Naive B cell (primary cell): Measurements from ENCODE around the gene FBXW9. TPM values are rescaled to one million over a fixed set of nuclear protein-coding genes. Genes with fewer than 3 reads are reported as not detected.
"Not testable (repeated sequence)": the region's sequence is repeated elsewhere in the genome, so short reads cannot be mapped to it uniquely, and the experiment has no call there.

Experiments
- ATAC-seq, 2 donors: fragments of 150-1000 bp; cut with Tn5 transposase; 2 replicates each; pipeline ENCODE4 v1.10.0; 2021; ENCODE audit warnings: low read depth in 2 of 2, mild to moderate bottlenecking in 2 of 2, moderate library complexity in 2 of 2
- DNase-seq: peaks from one replicate; pipeline ENCODE4 v3.0.0; 2022
- H3K27ac Mint-ChIP-seq, 6 donors: one replicate each; pipeline ENCODE4 v1.8.0; 2020 to 2022; ENCODE audit warnings: mild to moderate bottlenecking in 6 of 6, mixed read lengths in 6 of 6, moderate library complexity in 5 of 6, inconsistent platforms in 2 of 6
- H3K27me3 Mint-ChIP-seq, 3 donors: one replicate each; pipeline ENCODE4 v1.8.0; 2021 to 2022; ENCODE audit warnings: mixed read lengths in 3 of 3, mild to moderate bottlenecking in 1 of 3
- H3K36me3 Mint-ChIP-seq, 2 donors: one replicate each; pipeline ENCODE4 v1.8.0; 2020 to 2022; ENCODE audit warnings: mixed read lengths in 2 of 2, inconsistent platforms in 1 of 2, mild to moderate bottlenecking in 1 of 2
- H3K4me1 Mint-ChIP-seq, 3 donors: one replicate each; pipeline ENCODE4 v1.8.0; 2020 to 2022; ENCODE audit warnings: mixed read lengths in 3 of 3, inconsistent platforms in 1 of 3, mild to moderate bottlenecking in 1 of 3, moderate library complexity in 1 of 3
- H3K4me3 Mint-ChIP-seq, 8 donors: one replicate each; pipeline ENCODE4 v1.8.0; 2020 to 2022; ENCODE audit warnings: mild to moderate bottlenecking in 8 of 8, mixed read lengths in 8 of 8, moderate library complexity in 8 of 8, inconsistent platforms in 2 of 8
- H3K9me3 Mint-ChIP-seq, 7 donors: one replicate each; pipeline ENCODE4 v1.8.0; 2020 to 2022; ENCODE audit warnings: mixed read lengths in 7 of 7, mild to moderate bottlenecking in 5 of 7, inconsistent platforms in 2 of 7, moderate library complexity in 1 of 7
- polyA plus RNA-seq, 6 donors: library from polyadenylated mRNA; unstranded; fragments of 300-500 nt; fragmentation: Illumina TruSeq; gene quantifications; one replicate each; pipeline ENCODE4 v1.2.3, GENCODE V29; 2021; ENCODE audit warnings: low read depth in 6 of 6

The FBXW9 gene
- polyA plus RNA-seq, 6 donors from 2014 or later = 2.0 to 5.8 (median 4.9) TPM

DNA sequence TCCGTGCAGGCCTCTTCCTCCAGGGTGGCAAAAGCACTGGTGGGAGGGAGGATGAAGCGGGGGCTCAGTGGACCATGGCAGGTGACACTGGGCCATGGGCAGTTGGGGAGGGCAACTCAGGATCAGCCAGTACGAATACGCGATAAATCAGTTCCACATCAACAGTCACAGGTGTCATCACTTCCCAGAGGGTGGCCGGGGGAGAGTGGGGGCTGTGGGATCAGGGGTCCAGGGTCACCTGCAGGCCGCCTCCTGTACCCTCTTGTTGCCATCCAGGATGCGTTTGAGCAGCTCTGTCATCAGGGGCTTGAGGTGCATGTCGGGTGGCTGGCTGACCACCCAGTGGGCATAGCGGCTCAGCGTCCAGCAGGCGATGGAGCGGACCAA lies 9.9 kb upstream of the FBXW9 start:
- no peak overlapping the region for H3K4me3 Mint-ChIP-seq
- H3K4me1 Mint-ChIP-seq = no peaks in the 10 kb centered on the region
- no peak for DNase-seq
- peaks cover 0 to 16% of the 10 kb centered on the region in 2 donors for H3K36me3 Mint-ChIP-seq
- H3K27me3 Mint-ChIP-seq = no peaks in the 10 kb centered on the region
- ATAC-seq = no peak
- no peak overlapping the region for H3K27ac Mint-ChIP-seq
- no peaks in the 10 kb centered on the region for H3K9me3 Mint-ChIP-seq

DNA sequence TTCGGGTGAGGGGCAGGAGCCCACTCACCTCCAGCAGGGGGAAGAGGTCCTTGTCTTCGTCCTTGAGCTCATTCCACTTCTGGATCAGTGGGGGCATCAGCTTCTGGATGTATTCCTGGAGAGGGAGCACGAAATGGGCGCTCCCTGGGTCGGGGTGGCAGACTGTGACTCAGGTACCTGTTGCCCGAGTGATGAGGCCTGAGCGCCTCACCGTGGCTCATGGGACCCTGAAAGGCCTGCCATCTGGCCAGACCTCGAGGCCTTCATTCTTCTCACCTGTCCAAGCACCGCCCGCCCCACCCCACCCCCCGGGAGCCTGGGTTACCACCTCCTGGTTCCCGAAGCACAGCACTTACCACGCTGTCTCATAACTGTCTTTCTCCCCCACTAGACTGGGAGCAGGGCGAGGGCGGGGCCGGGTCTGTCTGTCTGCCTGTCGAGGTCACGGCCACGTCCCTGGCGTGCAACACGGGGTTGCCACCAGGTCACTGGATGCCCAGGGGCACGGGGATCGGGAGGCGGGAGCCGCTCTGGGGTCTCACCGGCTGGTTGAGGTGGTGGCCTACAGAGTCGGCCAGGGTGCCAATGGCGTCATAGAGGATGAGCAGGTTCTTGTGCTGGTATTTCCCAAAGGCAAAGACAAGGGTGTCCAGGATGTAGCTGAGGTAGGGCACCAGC lies 9.4 kb upstream of the FBXW9 start:
- H3K27ac Mint-ChIP-seq = no peak overlapping the region
- H3K9me3 Mint-ChIP-seq = no peaks in the 10 kb centered on the region
- H3K4me3 Mint-ChIP-seq = no peak overlapping the region
- DNase-seq = no peak
- no peaks in the 10 kb centered on the region for H3K4me1 Mint-ChIP-seq
- peaks cover 0 to 16% of the 10 kb centered on the region in 2 donors for H3K36me3 Mint-ChIP-seq
- ATAC-seq = no peak
- no peaks in the 10 kb centered on the region for H3K27me3 Mint-ChIP-seq

DNA sequence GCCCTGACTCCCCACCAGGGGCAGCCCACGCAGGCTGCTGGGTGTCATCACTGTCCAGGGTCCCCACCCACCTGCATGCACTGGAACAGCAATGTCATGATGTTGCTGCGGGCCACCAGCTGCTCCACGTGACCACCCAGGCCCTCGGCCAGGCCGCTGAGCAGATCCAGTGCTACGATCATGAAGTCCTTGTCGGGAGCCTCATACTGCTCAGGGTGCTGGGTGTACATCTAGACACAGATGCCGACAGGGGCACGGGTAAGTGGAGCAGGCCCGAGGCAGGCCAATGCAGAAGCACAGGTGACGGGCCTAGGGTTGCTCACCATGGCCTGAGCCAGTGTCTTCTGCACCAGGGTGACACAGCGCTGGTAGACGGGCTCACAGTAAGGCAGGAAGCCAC lies 8.7 kb upstream of the FBXW9 start:
- no peak for DNase-seq
- peaks cover 0 to 10% of the 10 kb centered on the region in 2 donors for H3K36me3 Mint-ChIP-seq
- H3K27ac Mint-ChIP-seq = peak overlapping the region in 1 of 6 donors; percentile 37
- no peaks in the 10 kb centered on the region for H3K27me3 Mint-ChIP-seq
- H3K4me3 Mint-ChIP-seq = no peak overlapping the region
- H3K4me1 Mint-ChIP-seq = no peaks in the 10 kb centered on the region
- no peak for ATAC-seq
- no peaks in the 10 kb centered on the region for H3K9me3 Mint-ChIP-seq

DNA sequence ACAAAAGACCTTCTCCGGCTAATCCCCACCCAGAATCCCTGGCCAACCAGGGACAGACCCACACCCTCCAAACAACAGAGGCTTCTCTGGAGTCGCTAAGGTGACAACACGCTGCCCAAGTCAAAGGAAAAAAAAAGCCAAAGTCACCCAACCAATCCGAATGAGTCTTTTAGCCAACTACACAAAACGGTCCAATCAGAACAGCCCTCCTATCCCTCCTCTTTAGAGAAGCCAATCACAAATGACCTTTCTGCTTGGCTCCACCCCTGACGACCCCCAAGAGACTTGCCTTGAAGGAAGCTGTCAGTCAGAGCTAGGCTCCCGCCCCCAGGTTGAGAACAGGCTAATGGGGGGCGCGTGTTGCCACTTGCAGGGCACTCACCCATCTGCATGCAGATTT lies 6.6 kb upstream of the FBXW9 start:
- Mint-ChIP-seq H3K27me3 (no peaks in the 10 kb centered on the region), H3K27ac (peak overlapping the region in 1 of 6 donors; percentile 44), H3K4me1 (peaks cover 0 to 3% (median 2%) of the 10 kb centered on the region in 3 donors), H3K4me3 (no peak overlapping the region), H3K36me3 (peaks cover 0 to 10% of the 10 kb centered on the region in 2 donors), H3K9me3 (no peaks in the 10 kb centered on the region)
- DNase-seq = no peak
- peak in 1 of 2 donors; percentile 45 for ATAC-seq

DNA sequence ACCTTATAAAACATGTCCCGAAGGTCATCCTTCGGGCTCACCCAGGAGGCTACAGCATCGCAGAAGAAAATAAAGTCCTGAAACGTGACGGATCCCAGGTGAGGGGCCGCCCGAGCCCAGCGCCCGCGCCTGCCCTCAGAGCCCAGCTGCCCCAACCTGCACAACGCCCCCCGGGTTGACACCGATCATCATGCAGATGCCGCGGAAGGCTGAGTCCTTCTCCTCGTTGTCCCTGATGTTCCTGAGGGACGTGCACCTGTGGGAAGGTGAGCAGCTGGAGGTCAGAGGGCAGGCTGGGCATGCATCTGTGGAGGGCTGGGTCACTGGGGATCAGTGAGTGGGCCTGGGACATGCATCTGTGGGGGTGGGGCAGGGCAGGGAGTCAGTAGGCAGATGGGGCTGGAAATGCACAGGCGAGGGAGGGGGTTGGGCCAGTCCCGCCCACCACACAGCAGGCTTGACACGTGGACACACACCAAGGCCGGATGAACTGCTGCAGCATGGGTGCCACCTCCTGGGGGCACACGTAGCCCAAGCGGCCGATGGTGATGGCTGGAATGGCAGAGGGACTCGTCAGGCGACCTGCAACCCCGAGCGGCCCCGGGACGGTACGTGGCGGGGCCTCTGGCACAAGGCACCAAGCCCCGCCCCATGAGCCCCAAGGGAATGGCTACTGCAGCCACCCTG lies 5.3 kb upstream of the FBXW9 start:
- H3K27me3 Mint-ChIP-seq = no peaks in the 10 kb centered on the region
- H3K27ac Mint-ChIP-seq = no peak overlapping the region
- H3K4me3 Mint-ChIP-seq = peak overlapping the region in 2 of 8 donors; percentile 37 to 61
- no peak for ATAC-seq
- peaks cover 1 to 4% (median 4%) of the 10 kb centered on the region in 3 donors for H3K4me1 Mint-ChIP-seq
- no peaks in the 10 kb centered on the region for H3K9me3 Mint-ChIP-seq
- DNase-seq = no peak
- peaks cover 0 to 10% of the 10 kb centered on the region in 2 donors for H3K36me3 Mint-ChIP-seq

DNA sequence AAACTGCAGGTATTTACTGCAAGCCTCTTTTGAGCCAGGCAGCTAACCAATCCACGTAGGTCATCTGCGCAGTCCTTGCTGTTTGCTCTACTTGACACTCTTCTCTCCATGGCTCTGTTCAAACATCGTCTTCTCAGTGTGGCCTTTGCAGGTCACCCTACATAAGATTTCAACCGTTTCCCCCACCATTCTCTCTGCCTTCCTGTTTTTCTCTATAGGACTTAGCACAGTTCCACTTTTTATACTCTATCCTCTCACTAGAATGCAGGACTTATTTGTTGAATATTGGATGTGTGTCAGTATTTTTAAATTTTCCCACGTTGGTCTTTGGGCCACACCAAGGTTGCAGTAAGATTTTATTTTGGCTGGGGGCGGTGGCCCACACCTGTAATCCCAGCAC lies 1.7 kb upstream of the FBXW9 start:
- H3K27me3 Mint-ChIP-seq = no peaks in the 10 kb centered on the region
- H3K27ac Mint-ChIP-seq = peak overlapping the region in 5 of 6 donors; percentile 41 to 98 (median 71)
- H3K36me3 Mint-ChIP-seq = peaks cover 0 to 2% of the 10 kb centered on the region in 2 donors
- H3K4me1 Mint-ChIP-seq = peaks cover 4 to 12% (median 5%) of the 10 kb centered on the region in 3 donors
- DNase-seq (no peak), ATAC-seq (no peak)
- no peaks in the 10 kb centered on the region for H3K9me3 Mint-ChIP-seq
- H3K4me3 Mint-ChIP-seq = peak overlapping the region; percentile 52 to 87 (median 74)

DNA sequence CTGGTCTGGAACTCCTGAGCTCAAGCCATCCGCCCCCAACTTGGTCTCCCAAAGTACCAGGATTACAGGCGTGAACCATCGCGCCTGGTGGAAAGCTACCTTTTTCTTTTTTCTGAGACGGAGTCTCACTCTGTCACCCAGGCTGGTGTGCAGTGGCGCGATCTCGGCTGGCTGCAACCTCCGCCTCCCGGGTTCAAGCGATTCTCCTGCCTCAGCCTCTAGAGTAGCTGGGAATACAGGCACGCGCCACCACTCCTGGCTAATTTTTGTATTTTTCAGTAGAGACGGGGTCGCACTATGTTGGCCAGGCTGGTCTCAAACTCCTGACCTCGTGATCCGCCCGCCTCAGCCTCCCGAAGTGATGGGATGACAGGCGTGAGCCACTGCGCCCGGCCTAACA lies 994 bp upstream of the FBXW9 start:
- H3K27me3 Mint-ChIP-seq, H3K9me3 Mint-ChIP-seq: not testable (repeated sequence)

DNA sequence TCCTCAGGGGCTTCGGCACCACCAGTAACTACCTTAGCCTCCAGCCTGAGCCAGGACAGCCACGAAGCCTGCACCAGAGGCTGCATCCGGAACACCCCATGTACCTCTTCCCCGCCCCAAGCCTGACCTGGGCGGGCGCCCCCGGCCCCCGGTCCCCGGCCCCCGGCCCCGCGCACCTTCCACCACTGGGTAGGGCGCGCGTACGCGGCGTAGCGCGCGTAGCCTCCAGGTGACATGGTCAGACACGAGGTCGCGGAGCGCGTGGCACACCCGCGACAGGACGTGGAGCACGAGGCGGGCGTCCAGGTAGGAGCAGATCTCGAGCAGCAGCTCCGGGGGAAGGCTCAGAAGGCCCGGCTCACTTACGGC lies 450 bp downstream of the FBXW9 start:
- Mint-ChIP-seq H3K4me3 (peak overlapping the region; percentile 84 to 97 (median 94)), H3K4me1 (peaks cover 4 to 12% (median 5%) of the 10 kb centered on the region in 3 donors), H3K9me3 (no peaks in the 10 kb centered on the region), H3K27me3 (no peaks in the 10 kb centered on the region), H3K36me3 (no peaks in the 10 kb centered on the region), H3K27ac (peak overlapping the region in 5 of 6 donors; percentile 49 to 97 (median 97))
- DNase-seq (no peak), ATAC-seq (peak in 1 of 2 donors; percentile 1)

More for the DNA sequence above, 994 bp upstream of the FBXW9 start:
- peaks cover 4 to 12% (median 5%) of the 10 kb centered on the region in 3 donors for H3K4me1 Mint-ChIP-seq
- H3K36me3 Mint-ChIP-seq, DNase-seq, ATAC-seq: not testable (repeated sequence)
- peak overlapping the region in 5 of 6 donors; percentile 75 to 98 (median 96) for H3K27ac Mint-ChIP-seq
- H3K4me3 Mint-ChIP-seq = peak overlapping the region; percentile 9 to 97 (median 41)

DNA sequence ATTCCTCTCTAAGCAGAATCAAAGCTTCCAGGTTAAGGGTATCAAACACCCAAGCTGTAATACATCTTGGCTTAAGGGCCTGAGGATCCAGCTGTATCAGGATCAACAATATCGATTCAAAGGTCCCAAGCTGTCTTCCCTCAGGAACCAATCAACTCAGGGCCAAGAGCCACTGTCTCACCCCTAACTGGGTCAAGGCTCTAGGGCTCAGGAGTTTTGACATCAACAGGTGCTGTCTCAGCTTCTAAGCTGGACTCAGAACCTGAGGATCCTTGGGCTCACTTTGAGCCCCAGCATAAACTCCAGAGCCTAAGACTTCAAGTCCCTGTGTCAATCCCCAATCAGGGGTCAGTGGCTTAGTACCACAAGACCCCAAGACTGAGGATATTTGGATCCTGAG lies 917 bp downstream of the FBXW9 start:
- ATAC-seq = no peak
- H3K4me3 Mint-ChIP-seq = peak overlapping the region; percentile 64 to 95 (median 90)
- H3K36me3 Mint-ChIP-seq = no peaks in the 10 kb centered on the region
- H3K27ac Mint-ChIP-seq = peak overlapping the region in 3 of 6 donors; percentile 49 to 78 (median 70)
- no peaks in the 10 kb centered on the region for H3K9me3 Mint-ChIP-seq
- no peak for DNase-seq
- H3K4me1 Mint-ChIP-seq = peaks cover 4 to 12% (median 5%) of the 10 kb centered on the region in 3 donors
- no peaks in the 10 kb centered on the region for H3K27me3 Mint-ChIP-seq

DNA sequence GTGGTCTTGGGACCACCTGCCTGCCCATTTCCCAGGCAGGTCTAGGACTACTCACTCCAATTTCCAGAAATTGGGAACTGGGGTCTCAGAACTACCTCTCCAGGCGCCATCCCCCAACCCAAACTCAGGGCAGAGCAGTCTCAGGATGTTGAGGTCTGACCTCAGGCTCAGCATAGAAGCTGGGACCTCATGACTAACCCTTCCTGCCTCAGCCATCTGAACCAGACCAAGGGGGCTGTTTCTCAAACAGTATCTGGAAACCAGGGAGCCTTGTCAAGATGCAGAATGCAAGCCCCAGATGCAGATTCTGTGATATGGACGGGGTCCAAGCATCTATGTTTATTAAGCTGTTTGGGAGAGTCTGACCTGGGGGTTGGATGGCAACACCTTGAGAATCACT lies 1.3 kb downstream of the FBXW9 start:
- DNase-seq = no peak
- no peak overlapping the region for H3K27ac Mint-ChIP-seq
- no peaks in the 10 kb centered on the region for H3K27me3 Mint-ChIP-seq
- peak overlapping the region in 7 of 8 donors; percentile 6 to 95 (median 64) for H3K4me3 Mint-ChIP-seq
- peaks cover 4 to 12% (median 5%) of the 10 kb centered on the region in 3 donors for H3K4me1 Mint-ChIP-seq
- ATAC-seq = no peak
- H3K36me3 Mint-ChIP-seq = no peaks in the 10 kb centered on the region
- H3K9me3 Mint-ChIP-seq = no peaks in the 10 kb centered on the region

DNA sequence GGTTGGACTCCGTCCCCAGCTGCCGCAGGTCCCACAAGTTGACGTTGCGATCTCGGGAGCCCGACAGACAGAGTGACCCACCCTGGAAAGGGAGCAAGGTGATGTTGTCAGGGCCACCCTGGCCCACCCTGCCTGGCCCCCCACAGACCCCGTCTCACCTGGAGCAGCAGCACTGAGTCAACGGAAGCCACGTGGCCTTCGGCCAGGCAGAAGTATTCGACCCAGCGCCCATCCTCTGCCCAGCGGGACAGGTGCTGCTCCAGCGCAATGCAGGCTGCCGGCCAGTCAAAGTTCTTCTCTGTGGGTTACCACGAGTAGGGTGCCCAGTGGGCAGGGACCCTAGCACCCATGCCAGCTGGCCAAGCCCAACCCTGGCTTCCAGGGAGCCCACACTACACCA lies 1.8 kb downstream of the FBXW9 start:
- Mint-ChIP-seq H3K27me3 (no peaks in the 10 kb centered on the region), H3K9me3 (no peaks in the 10 kb centered on the region), H3K36me3 (no peaks in the 10 kb centered on the region), H3K4me1 (peaks cover 4 to 12% (median 5%) of the 10 kb centered on the region in 3 donors), H3K27ac (no peak overlapping the region), H3K4me3 (peak overlapping the region in 3 of 8 donors; percentile 16 to 95 (median 64))
- no peak for DNase-seq
- ATAC-seq = no peak

DNA sequence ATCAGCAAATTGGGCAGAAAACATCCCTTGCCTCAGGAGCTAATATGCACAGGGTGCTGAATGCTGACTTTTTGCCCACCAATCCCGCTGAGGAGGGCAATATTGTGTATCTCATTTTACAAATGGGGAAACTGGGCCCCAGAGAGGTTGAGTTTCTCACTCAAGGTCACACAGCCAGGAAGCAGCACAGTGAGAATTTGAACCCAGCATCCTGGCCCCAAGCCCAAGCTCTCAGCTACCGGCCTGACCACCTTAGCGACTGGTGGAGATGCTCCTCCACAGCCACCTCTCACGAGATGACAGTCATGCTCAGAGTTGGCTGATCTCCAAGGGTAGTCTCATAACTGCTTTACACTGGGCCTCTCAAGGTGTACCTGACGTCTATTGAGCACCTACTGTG lies 3.5 kb downstream of the FBXW9 start:
- Mint-ChIP-seq H3K27ac (no peak overlapping the region), H3K4me1 (peaks cover under 1 to 10% (median 5%) of the 10 kb centered on the region in 3 donors), H3K27me3 (no peaks in the 10 kb centered on the region), H3K36me3 (no peaks in the 10 kb centered on the region), H3K9me3 (no peaks in the 10 kb centered on the region), H3K4me3 (no peak overlapping the region)
- DNase-seq = no peak
- no peak for ATAC-seq

DNA sequence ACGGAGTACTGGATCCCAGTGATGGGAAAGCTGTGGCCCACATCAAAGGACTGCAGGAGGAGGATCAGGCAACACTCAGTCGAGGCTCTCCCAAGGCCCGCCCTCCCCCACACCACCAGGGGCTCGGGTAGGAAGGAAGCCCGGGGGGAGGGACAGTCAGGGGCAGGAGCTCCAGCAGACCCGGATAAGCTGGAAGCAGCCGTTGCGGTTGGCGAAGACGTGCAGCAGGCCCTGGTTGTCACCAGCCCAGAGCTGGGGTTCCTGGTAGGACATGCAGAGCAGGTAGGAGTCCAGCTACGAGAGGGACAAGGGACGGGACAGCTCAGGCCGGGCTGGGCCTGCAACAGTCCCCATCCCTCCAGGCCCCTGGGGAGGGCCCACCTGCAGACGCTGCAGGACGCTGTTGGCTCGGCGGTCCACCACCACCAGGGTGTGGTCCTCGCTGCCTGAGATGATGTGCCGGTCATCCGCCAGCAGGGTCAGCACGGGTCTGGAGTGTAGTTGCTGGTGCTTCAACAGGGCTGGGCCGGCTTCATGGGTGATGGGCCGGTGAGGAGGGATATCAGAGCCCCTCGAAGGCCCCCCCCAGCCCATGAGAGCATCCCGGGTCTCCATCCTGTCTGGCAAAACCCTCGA lies 6.7 kb downstream of the FBXW9 start:
- DNase-seq (no peak), ATAC-seq (no peak)
- Mint-ChIP-seq H3K36me3 (no peaks in the 10 kb centered on the region), H3K4me1 (no peaks in the 10 kb centered on the region), H3K27ac (no peak overlapping the region), H3K4me3 (no peak overlapping the region), H3K9me3 (no peaks in the 10 kb centered on the region), H3K27me3 (no peaks in the 10 kb centered on the region)

DNA sequence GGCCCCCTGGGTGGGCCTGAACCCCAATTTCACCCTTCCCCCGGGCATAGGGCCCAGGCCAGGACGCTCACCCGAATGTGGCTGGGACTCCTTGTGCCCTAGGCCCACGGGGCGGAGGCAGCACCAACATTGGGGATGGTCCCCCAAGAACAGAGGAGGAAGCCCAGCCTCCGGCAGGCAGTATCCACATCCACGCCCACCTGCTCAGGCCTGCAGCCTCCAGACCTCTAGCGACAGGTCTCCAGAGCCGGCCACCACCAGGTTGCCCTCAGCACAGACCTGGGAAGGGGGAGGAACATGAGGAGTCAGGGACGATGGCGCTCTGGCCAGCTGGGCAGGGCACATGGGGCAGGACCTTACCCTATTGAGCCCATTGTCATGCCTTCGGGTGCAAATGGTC lies 7.4 kb downstream of the FBXW9 start:
- ATAC-seq (no peak), DNase-seq (no peak)
- Mint-ChIP-seq H3K9me3 (no peaks in the 10 kb centered on the region), H3K4me1 (peaks cover 0 to under 1% (median 0%) of the 10 kb centered on the region in 3 donors), H3K4me3 (no peak overlapping the region), H3K27ac (no peak overlapping the region), H3K27me3 (no peaks in the 10 kb centered on the region), H3K36me3 (no peaks in the 10 kb centered on the region)
